HG03558 (cell line): ENCODE measurements around the gene TMPRSS12.
"Not testable (repeated sequence)": the region's sequence is repeated elsewhere in the genome, so short reads cannot be mapped to it uniquely, and the experiment has no call there.

Experiments used
- ATAC-seq: cut with Tn5 transposase; IDR thresholded peaks from one replicate; pipeline ENCODE4 v1.9.1; 2021; ENCODE audit warnings: moderate number of reproducible peaks; ENCODE audit not compliant: unreplicated experiment; ENCODE audit errors: extremely low read depth

Gene TMPRSS12

GRCh38 chr12:50855679-50856078 is 13.0 kb downstream of the TMPRSS12 start:
- ATAC-seq = not testable (repeated sequence)

- no peak for ATAC-seq
Observed at GRCh38 chr12:50859621-50860310, 17.0 kb downstream of the TMPRSS12 start.

- no peak for ATAC-seq
Observed at GRCh38 chr12:50862316-50862715, 19.6 kb downstream of the TMPRSS12 start.

- no peak for ATAC-seq
Observed at GRCh38 chr12:50865266-50865665, 22.5 kb downstream of the TMPRSS12 start.

- ATAC-seq = not testable (repeated sequence)
Observed at GRCh38 chr12:50868881-50869280, 26.2 kb downstream of the TMPRSS12 start.

GRCh38 chr12:50882563-50882962 is 39.8 kb downstream of the TMPRSS12 start:
- ATAC-seq = no peak

GRCh38 chr12:50887191-50887590 is 44.5 kb downstream of the TMPRSS12 start:
- no peak for ATAC-seq

- no peak for ATAC-seq
Observed at GRCh38 chr12:50888666-50889065, 45.9 kb downstream of the TMPRSS12 start.

GRCh38 chr12:50894241-50894640 is 51.5 kb downstream of the TMPRSS12 start:
- ATAC-seq = no peak

- ATAC-seq = no peak
Observed at GRCh38 chr12:50901685-50902113, 59.0 kb downstream of the TMPRSS12 start.

- ATAC-seq = not testable (repeated sequence)
Observed at GRCh38 chr12:50908479-50908878, 65.8 kb downstream of the TMPRSS12 start.

- not testable (repeated sequence) for ATAC-seq
Observed at GRCh38 chr12:50912361-50912760, 69.6 kb downstream of the TMPRSS12 start.

- ATAC-seq = no peak
Observed at GRCh38 chr12:50913224-50913623, 70.5 kb downstream of the TMPRSS12 start.

GRCh38 chr12:50914872-50915484 is 72.3 kb downstream of the TMPRSS12 start:
- ATAC-seq = no peak

- ATAC-seq = no peak
Observed at GRCh38 chr12:50916292-50916691, 73.6 kb downstream of the TMPRSS12 start.

GRCh38 chr12:50918584-50919316 is 76.0 kb downstream of the TMPRSS12 start:
- ATAC-seq = no peak

- no peak for ATAC-seq
Observed at GRCh38 chr12:50922820-50923219, 80.1 kb downstream of the TMPRSS12 start.

GRCh38 chr12:50923361-50924130 is 80.8 kb downstream of the TMPRSS12 start:
- no peak for ATAC-seq

GRCh38 chr12:50924131-50924438 is 81.4 kb downstream of the TMPRSS12 start:
- no peak for ATAC-seq

- no peak for ATAC-seq
Observed at GRCh38 chr12:50924439-50925341, 82.0 kb downstream of the TMPRSS12 start.
